ENCODE measurements around the gene ADGRV1. TPM values are rescaled to one million over a fixed set of nuclear protein-coding genes. Genes with fewer than 3 reads are reported as not detected.

The ADGRV1 gene
- total RNA-seq, 1 donor from 2014 or later: not detected

DNA sequence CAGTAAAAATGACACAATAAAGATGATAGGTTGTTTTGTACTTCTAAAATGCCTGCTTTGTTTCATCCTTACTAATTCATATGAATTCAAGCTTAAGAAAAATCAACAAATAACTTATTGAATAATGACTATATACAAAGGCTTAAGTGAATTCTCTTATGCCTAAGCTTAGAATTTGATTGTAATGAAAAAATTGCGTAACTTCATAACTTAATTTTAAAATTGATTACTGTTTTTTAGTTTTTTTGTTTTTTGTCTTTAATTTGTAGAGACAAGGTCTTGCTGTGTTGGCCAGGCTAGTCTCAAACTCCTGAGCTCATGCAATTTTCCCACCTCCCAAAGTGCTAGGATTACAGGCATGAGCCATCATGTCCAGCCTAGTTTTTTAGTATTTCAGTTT lies 432.6 kb downstream of the ADGRV1 start:
- Histone ChIP-seq H3K4me3 (no peak overlapping the region), H3K27ac (replicated peaks) (no peak overlapping the region), H3K9me3 (replicated peaks) (peaks cover 16% of the 10 kb centered on the region), H3K4me1 (no peaks in the 10 kb centered on the region), H3K27me3 (ENCODE audit: low read depth) (no peaks in the 10 kb centered on the region), H3K36me3 (no peaks in the 10 kb centered on the region)
- TF ChIP-seq, protein P1, sequence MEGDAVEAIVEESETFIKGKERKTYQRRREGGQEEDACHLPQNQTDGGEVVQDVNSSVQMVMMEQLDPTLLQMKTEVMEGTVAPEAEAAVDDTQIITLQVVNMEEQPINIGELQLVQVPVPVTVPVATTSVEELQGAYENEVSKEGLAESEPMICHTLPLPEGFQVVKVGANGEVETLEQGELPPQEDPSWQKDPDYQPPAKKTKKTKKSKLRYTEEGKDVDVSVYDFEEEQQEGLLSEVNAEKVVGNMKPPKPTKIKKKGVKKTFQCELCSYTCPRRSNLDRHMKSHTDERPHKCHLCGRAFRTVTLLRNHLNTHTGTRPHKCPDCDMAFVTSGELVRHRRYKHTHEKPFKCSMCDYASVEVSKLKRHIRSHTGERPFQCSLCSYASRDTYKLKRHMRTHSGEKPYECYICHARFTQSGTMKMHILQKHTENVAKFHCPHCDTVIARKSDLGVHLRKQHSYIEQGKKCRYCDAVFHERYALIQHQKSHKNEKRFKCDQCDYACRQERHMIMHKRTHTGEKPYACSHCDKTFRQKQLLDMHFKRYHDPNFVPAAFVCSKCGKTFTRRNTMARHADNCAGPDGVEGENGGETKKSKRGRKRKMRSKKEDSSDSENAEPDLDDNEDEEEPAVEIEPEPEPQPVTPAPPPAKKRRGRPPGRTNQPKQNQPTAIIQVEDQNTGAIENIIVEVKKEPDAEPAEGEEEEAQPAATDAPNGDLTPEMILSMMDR (IDR thresholded peaks at IDR 0.05; ENCODE audit: borderline replicate concordance): no peak
- DNase-seq: no peak
- intact Hi-C loops (cut with micrococcal nuclease): no loop called here

DNA sequence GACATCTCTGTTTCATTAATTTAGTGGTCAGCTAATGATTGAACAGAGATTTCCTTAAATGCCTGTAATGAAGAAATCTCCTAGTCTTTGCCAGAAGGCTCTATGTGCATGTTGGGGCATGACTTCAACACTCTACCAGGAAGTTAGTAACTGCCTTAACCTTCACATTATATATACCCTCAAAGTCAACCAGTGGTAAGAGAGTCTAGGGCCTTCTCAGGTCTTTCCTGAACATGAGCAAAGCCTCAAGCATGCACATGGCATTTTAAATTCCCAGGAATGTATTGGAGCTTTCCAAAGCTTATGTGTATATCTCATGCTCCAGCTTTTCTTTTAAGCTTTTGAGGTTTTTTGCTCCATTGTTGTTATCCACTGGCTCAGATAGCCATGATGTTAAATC lies 436.2 kb downstream of the ADGRV1 start:
- Histone ChIP-seq H3K36me3 (no peaks in the 10 kb centered on the region), H3K4me1 (no peaks in the 10 kb centered on the region), H3K9me3 (replicated peaks) (peaks cover 30% of the 10 kb centered on the region), H3K27ac (replicated peaks) (no peak overlapping the region), H3K4me3 (no peak overlapping the region), H3K27me3 (ENCODE audit: low read depth) (no peaks in the 10 kb centered on the region)
- TF ChIP-seq, protein P1 (IDR thresholded peaks at IDR 0.05; ENCODE audit: borderline replicate concordance): no peak
- DNase-seq: no peak
- intact Hi-C loops (cut with micrococcal nuclease): no loop called here

DNA sequence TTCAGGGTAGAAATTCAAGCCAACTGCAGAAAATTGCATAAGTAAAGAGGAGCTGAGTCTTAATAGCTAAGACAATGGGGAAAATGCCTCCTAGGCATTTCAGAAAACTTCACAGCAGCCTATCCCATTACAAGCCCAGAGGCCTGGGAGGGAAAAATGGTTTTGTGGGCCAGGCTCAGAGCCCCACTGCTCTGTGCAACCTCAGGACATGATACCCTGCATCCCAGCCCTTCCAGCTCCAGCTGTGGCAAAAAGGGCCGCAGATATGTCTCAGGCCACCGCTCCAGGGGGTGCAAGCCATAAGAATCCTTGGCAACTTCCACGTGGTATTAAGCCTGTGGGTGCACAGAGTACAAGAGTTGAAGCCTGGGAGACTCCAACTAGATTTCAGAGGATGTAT lies 437.5 kb downstream of the ADGRV1 start:
- H3K4me1 ChIP-seq: no peaks in the 10 kb centered on the region
- TF ChIP-seq, protein P1 (IDR thresholded peaks at IDR 0.05; ENCODE audit: borderline replicate concordance): no peak
- no peak overlapping the region for H3K4me3 ChIP-seq
- peaks cover 30% of the 10 kb centered on the region for H3K9me3 ChIP-seq (replicated peaks)
- no peaks in the 10 kb centered on the region for H3K27me3 ChIP-seq (ENCODE audit: low read depth)
- intact Hi-C loops (cut with micrococcal nuclease): no loop called here
- no peak for DNase-seq
- H3K27ac ChIP-seq (replicated peaks): no peak overlapping the region
- no peaks in the 10 kb centered on the region for H3K36me3 ChIP-seq

DNA sequence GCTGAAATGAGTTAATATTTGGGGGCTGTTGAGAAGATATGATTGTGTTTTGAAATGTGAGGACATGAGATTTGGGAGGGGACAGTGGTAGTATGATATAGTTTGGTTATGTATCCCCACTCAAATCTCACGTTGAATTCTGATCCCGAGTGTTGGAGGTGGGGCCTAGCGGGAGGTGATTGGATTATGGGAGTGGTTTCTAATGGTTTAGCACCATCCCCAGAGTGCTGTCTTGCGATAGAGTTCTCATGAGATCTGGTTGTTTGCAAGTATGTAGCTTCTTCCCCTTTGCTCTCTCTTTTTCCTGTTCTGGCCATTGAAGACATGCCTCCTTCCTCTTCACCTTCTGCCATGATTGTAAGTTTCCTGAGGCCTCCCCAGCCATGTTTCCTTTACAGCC lies 438.5 kb downstream of the ADGRV1 start:
- no peaks in the 10 kb centered on the region for H3K27me3 ChIP-seq (ENCODE audit: low read depth)
- no peak overlapping the region for H3K27ac ChIP-seq (replicated peaks)
- H3K36me3 ChIP-seq: no peaks in the 10 kb centered on the region
- no peak for DNase-seq
- H3K4me3 ChIP-seq: no peak overlapping the region
- H3K4me1 ChIP-seq: no peaks in the 10 kb centered on the region
- intact Hi-C loops (cut with micrococcal nuclease): no loop called here
- TF ChIP-seq, protein P1 (IDR thresholded peaks at IDR 0.05; ENCODE audit: borderline replicate concordance): no peak
- peaks cover 30% of the 10 kb centered on the region for H3K9me3 ChIP-seq (replicated peaks)

DNA sequence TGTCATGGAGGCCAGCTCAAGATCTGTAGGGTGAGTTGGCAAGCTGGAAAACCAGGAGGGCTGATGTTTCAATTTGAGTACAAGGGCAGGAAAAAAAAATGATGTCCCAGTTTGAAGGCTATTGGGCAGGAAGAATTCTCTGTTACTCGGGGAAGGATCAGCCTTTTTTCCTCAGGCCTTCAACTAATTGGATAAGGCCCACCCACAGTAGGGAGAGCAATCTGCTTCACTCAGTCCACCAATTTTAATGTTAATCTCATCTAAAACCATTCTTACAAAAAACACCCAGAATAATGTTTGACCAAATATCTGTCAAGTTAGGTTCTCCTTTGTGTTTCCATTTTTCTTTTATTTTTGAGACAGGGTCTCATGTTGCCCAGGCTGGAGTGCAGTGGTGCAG lies 442.1 kb downstream of the ADGRV1 start:
- Histone ChIP-seq H3K4me3 (no peak overlapping the region), H3K36me3 (no peaks in the 10 kb centered on the region), H3K27ac (replicated peaks) (no peak overlapping the region), H3K27me3 (ENCODE audit: low read depth) (no peaks in the 10 kb centered on the region), H3K4me1 (peaks cover 4% of the 10 kb centered on the region), H3K9me3 (replicated peaks) (peaks cover 19% of the 10 kb centered on the region)
- TF ChIP-seq, protein P1 (IDR thresholded peaks at IDR 0.05; ENCODE audit: borderline replicate concordance): no peak
- no peak for DNase-seq
- intact Hi-C loops (cut with micrococcal nuclease): no loop called here

DNA sequence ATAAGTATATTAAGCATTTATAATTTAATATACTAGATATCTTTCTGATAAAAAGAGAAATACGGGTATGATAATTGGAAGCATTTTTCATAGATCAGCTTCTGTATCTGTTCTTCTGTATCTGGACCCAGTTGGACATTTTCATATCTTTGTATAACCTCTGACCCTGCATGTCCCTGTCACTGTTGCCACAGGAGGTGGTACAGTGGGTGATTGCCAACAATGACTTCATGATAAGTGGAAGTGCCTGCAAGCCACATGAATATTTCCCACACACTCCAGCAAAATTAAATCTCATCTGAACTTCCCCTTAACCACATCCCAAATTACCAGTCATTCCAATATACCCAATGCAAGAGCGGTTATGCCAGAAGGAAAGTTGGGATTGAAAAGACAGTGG lies 448.1 kb downstream of the ADGRV1 start:
- DNase-seq: no peak
- Histone ChIP-seq H3K9me3 (replicated peaks) (no peaks in the 10 kb centered on the region), H3K4me3 (no peak overlapping the region), H3K27ac (replicated peaks) (no peak overlapping the region), H3K4me1 (peaks cover 4% of the 10 kb centered on the region), H3K36me3 (no peaks in the 10 kb centered on the region), H3K27me3 (ENCODE audit: low read depth) (no peaks in the 10 kb centered on the region)
- intact Hi-C loops (cut with micrococcal nuclease): no loop called here
- TF ChIP-seq, protein P1 (IDR thresholded peaks at IDR 0.05; ENCODE audit: borderline replicate concordance): no peak

Data from left ventricle myocardium inferior (tissue), 1 donor.